ENCODE results near the gene SBF1.
"Not testable (repeated sequence)": the region's sequence is repeated elsewhere in the genome, so short reads cannot be mapped to it uniquely, and the experiment has no call there.

SBF1 gene

GRCh38 chr22:50401907-50402306 lies 72.9 kb downstream of the SBF1 start:
- no peak overlapping the region for H3K27ac Mint-ChIP-seq
- H3K9me3 Mint-ChIP-seq: no peaks in the 10 kb centered on the region
- H3K4me1 Mint-ChIP-seq: peaks cover 16% of the 10 kb centered on the region
- H3K27me3 Mint-ChIP-seq (ENCODE audit: low read depth): no peaks in the 10 kb centered on the region
- no peak for TF ChIP-seq CTCF (IDR thresholded peaks at IDR 0.05; ENCODE audit: unreplicated experiment in 3 of 3)
- no peak overlapping the region for H3K4me3 Mint-ChIP-seq
- H3K36me3 Mint-ChIP-seq (ENCODE audit: low read depth): peaks cover 45% of the 10 kb centered on the region

- Mint-ChIP-seq H3K36me3 (ENCODE audit: low read depth) (peaks cover 41% of the 10 kb centered on the region), H3K9me3 (no peaks in the 10 kb centered on the region), H3K4me3 (no peak overlapping the region), H3K27me3 (ENCODE audit: low read depth) (no peaks in the 10 kb centered on the region), H3K27ac (no peak overlapping the region), H3K4me1 (peaks cover 21% of the 10 kb centered on the region)
- TF ChIP-seq CTCF (IDR thresholded peaks at IDR 0.05; ENCODE audit: unreplicated experiment in 3 of 3): no peak
Observed at GRCh38 chr22:50400931-50401330, 73.9 kb downstream of the SBF1 start.

DNA sequence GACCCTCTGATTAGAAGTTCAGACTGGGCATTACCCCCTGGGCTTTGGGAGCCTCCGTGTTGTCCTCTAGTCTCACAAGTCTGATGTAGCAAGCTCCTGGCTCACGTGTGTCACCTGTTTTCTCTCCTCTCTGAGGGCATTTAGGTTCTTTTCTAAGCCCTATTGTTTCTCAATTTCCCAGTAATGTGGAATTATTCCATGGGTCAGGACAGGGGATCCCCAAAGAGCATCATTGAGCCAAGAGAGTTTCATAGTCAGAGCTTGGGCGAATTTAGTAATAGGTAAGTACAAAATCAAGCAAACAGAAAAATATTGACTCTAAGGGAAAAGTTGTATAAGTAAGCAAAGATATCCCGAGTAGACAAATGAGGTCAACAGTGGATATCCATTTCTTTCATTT lies 74.4 kb downstream of the SBF1 start:
- no peak for TF ChIP-seq CTCF (IDR thresholded peaks at IDR 0.05; ENCODE audit: unreplicated experiment in 3 of 3)
- Mint-ChIP-seq H3K4me3 (no peak overlapping the region), H3K27me3 (ENCODE audit: low read depth) (no peaks in the 10 kb centered on the region), H3K9me3 (no peaks in the 10 kb centered on the region), H3K27ac (peak overlapping the region in 1 of 3 experiments; percentile 26), H3K4me1 (peaks cover 21% of the 10 kb centered on the region), H3K36me3 (ENCODE audit: low read depth) (peaks cover 40% of the 10 kb centered on the region)

DNA sequence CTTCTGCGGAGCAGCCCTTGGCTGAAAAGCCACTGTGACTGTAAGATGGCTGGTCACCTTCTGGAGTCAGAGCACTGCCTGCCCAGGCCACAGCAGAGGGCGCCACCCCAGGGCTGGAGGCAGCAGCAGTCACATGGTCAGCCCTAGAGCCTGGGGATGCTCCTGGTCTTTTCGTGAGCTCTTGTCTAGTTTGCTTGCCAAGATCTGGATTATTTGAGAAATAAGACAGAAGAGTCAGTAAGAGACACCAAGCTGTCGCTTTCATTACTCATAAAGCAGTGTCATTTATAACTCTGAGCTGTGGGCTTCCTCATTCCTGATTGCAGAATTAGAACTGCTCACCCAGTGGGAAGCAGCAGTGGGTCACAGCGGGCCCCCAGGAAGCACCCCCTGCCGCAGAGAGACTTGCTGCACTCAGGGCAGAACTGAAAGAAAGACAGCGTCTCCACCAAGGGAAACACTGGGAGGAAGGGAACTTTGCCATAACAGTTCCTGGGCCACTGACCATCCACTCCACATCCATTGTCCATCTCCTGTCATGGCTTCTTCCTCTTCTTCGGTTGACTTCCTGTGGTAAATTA lies 75.0 kb downstream of the SBF1 start:
- peak in 1 of 3 experiments; percentile 33 for TF ChIP-seq CTCF (IDR thresholded peaks at IDR 0.05; ENCODE audit: unreplicated experiment in 3 of 3)
- H3K27me3 Mint-ChIP-seq (ENCODE audit: low read depth): no peaks in the 10 kb centered on the region
- H3K4me1 Mint-ChIP-seq: peaks cover 21% of the 10 kb centered on the region
- peaks cover 45% of the 10 kb centered on the region for H3K36me3 Mint-ChIP-seq (ENCODE audit: low read depth)
- peak overlapping the region in 1 of 3 experiments; percentile 60 for H3K27ac Mint-ChIP-seq
- H3K9me3 Mint-ChIP-seq: no peaks in the 10 kb centered on the region
- H3K4me3 Mint-ChIP-seq: no peak overlapping the region

DNA sequence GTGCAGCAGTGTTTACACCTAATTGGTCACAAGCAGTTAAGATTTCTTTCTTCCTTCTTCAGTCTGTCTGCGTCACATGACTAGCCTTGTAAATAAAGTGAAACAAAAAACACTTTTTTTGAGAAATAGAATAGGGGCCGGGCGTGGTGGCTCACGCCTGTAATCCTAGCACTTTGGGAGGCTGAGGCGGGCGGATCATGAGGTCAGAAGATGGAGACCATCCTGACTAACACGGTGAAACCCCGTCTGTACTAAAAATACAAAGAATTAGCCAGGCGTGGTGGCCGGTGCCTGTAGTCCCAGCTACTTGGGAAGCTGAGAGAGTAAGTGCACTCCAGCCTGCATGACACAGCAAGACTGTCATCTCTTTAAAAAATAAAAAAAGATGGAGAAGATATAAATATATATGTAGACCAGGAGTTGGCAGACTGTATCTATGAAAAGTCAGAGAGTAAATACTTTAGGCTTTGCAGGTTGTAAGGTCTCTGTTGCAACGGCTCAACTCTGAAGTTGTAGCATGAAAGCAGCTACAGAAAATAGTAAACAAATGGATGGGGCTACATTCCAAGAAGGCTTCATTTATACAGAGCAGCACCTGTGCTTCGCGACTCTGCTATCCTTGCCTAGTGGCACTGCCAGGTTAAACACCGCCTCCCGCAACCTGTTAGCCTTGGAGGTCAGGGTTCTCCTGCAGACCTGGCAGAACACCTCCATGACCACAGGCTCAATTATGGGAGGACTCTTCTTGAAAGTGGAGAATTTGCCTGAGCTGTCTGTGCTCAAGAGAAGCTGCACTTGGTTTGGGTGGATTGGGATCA lies 75.8 kb downstream of the SBF1 start:
- Mint-ChIP-seq H3K36me3 (ENCODE audit: low read depth) (peaks cover 48% of the 10 kb centered on the region), H3K4me3 (no peak overlapping the region), H3K27me3 (ENCODE audit: low read depth) (no peaks in the 10 kb centered on the region), H3K9me3 (no peaks in the 10 kb centered on the region), H3K27ac (peak overlapping the region in 1 of 3 experiments; percentile 60), H3K4me1 (peaks cover 21% of the 10 kb centered on the region)
- TF ChIP-seq CTCF (IDR thresholded peaks at IDR 0.05; ENCODE audit: unreplicated experiment in 3 of 3): no peak

DNA sequence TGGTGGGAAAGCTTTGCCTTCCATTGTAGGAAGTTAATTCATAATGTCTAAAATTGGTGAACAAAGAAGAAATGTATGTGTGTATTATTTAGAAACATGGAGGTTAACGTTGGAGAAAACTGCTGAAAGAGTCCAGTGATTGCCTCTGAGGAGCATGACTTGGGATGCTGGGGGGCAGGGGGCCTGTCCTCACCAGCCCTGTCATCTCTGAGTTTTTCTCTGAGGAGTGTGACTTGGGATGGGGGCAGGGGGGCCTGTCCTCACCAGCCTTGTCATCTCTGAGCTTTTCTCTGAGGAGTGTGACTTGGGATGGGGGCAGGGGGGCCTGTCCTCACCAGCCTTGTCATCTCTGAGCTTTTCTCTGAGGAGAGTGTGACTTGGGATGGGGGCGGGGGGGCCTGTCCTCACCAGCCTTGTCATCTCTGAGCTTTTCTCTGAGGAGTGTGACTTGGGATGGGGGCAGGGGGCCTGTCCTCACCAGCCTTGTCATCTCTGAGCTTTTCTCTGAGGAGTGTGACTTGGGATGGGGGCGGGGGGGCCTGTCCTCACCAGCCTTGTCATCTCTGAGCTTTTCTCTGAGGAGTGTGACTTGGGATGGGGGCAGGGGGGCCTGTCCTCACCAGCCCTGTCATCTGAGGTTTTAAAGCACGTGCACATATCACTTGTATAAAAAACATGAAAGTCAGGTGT lies 77.3 kb downstream of the SBF1 start:
- H3K9me3 Mint-ChIP-seq; H3K27me3 Mint-ChIP-seq (ENCODE audit: low read depth); H3K4me3 Mint-ChIP-seq: not testable (repeated sequence)
- peaks cover 11% of the 10 kb centered on the region for H3K4me1 Mint-ChIP-seq
- H3K27ac Mint-ChIP-seq: peak overlapping the region in 1 of 3 experiments; percentile 62
- peaks cover 50% of the 10 kb centered on the region for H3K36me3 Mint-ChIP-seq (ENCODE audit: low read depth)

Data from nephron (organoid).